ENCODE measurements around the gene ATP8A2. TPM values are rescaled to one million over a fixed set of nuclear protein-coding genes. Genes with fewer than 3 reads are reported as not detected.

Gene ATP8A2
- total RNA-seq, 1 donor from 2014 or later, result 1.3 TPM

- Histone ChIP-seq H3K9ac (ENCODE audit: low read length) (no peak overlapping the region), H3K4me2 (ENCODE audit: low read length) (no peak overlapping the region), H4K20me1 (ENCODE audit: insufficient read depth, low read length) (no peaks in the 10 kb centered on the region), H3K27ac (ENCODE audit: low read depth, low read length) (no peak overlapping the region), H3K9me3 (ENCODE audit: insufficient read depth, low read depth, low read length) (no peaks in the 10 kb centered on the region), H3K79me2 (ENCODE audit: insufficient read depth, low read length) (no peaks in the 10 kb centered on the region), H3K4me3 (ENCODE audit: insufficient read depth, low read depth, low read length) (no peak overlapping the region), H3K27me3 (ENCODE audit: insufficient read depth, low read length) (no peaks in the 10 kb centered on the region), H2AFZ (ENCODE audit: low read depth, low read length) (no peak overlapping the region), H3K4me1 (ENCODE audit: insufficient read depth, low read length) (peaks cover 8% of the 10 kb centered on the region), H3K36me3 (ENCODE audit: insufficient read depth, low read length) (no peaks in the 10 kb centered on the region)
- Mint-ChIP-seq H3K36me3 (ENCODE audit: low read depth, unreplicated experiment) (no peaks in the 10 kb centered on the region), H3K4me1 (ENCODE audit: low read depth, unreplicated experiment) (peaks cover 11% of the 10 kb centered on the region), H3K27me3 (ENCODE audit: low read depth, unreplicated experiment) (no peaks in the 10 kb centered on the region), H3K27ac (ENCODE audit: unreplicated experiment) (no peak overlapping the region), H3K9me3 (ENCODE audit: unreplicated experiment) (peaks cover 2% of the 10 kb centered on the region), H3K4me3 (ENCODE audit: unreplicated experiment) (no peak overlapping the region)
- DNase-seq (ENCODE audit: low read depth) (no peak), FAIRE-seq (no peak)
- TF ChIP-seq CTCF (IDR thresholded peaks at IDR 0.05; ENCODE audit: insufficient read depth, low read depth, low read length), result no peak
- no peak for TF ChIP-seq EZH2 (IDR thresholded peaks at IDR 0.05; ENCODE audit: insufficient read depth, low read length)
Observed at GRCh38 chr13:25743421-25743820, 371.6 kb downstream of the ATP8A2 start.

GRCh38 chr13:25744178-25744577 is 372.4 kb downstream of the ATP8A2 start:
- Mint-ChIP-seq H3K9me3 (ENCODE audit: unreplicated experiment) (peaks cover 2% of the 10 kb centered on the region), H3K27me3 (ENCODE audit: low read depth, unreplicated experiment) (peaks cover 3% of the 10 kb centered on the region), H3K4me3 (ENCODE audit: unreplicated experiment) (no peak overlapping the region), H3K36me3 (ENCODE audit: low read depth, unreplicated experiment) (no peaks in the 10 kb centered on the region), H3K4me1 (ENCODE audit: low read depth, unreplicated experiment) (peaks cover 4% of the 10 kb centered on the region), H3K27ac (ENCODE audit: unreplicated experiment) (no peak overlapping the region)
- H3K27me3 ChIP-seq (ENCODE audit: insufficient read depth, low read length), result no peaks in the 10 kb centered on the region
- H3K4me1 ChIP-seq (ENCODE audit: insufficient read depth, low read length), result peaks cover under 1% of the 10 kb centered on the region
- TF ChIP-seq EZH2 (IDR thresholded peaks at IDR 0.05; ENCODE audit: insufficient read depth, low read length), result no peak
- no peak for TF ChIP-seq CTCF (IDR thresholded peaks at IDR 0.05; ENCODE audit: insufficient read depth, low read depth, low read length)
- H3K9ac ChIP-seq (ENCODE audit: low read length), result no peak overlapping the region
- no peak overlapping the region for H2AFZ ChIP-seq (ENCODE audit: low read depth, low read length)
- no peak for FAIRE-seq
- H3K4me2 ChIP-seq (ENCODE audit: low read length), result no peak overlapping the region
- H3K4me3 ChIP-seq (ENCODE audit: insufficient read depth, low read depth, low read length), result no peak overlapping the region
- no peaks in the 10 kb centered on the region for H3K79me2 ChIP-seq (ENCODE audit: insufficient read depth, low read length)
- no peaks in the 10 kb centered on the region for H3K9me3 ChIP-seq (ENCODE audit: insufficient read depth, low read depth, low read length)
- no peaks in the 10 kb centered on the region for H4K20me1 ChIP-seq (ENCODE audit: insufficient read depth, low read length)
- DNase-seq (ENCODE audit: low read depth), result no peak
- no peak overlapping the region for H3K27ac ChIP-seq (ENCODE audit: low read depth, low read length)
- no peaks in the 10 kb centered on the region for H3K36me3 ChIP-seq (ENCODE audit: insufficient read depth, low read length)

- H3K27ac ChIP-seq (ENCODE audit: low read depth, low read length), result no peak overlapping the region
- Mint-ChIP-seq H3K4me1 (ENCODE audit: low read depth, unreplicated experiment) (peaks cover 3% of the 10 kb centered on the region), H3K36me3 (ENCODE audit: low read depth, unreplicated experiment) (no peaks in the 10 kb centered on the region), H3K9me3 (ENCODE audit: unreplicated experiment) (no peaks in the 10 kb centered on the region), H3K27me3 (ENCODE audit: low read depth, unreplicated experiment) (peaks cover 4% of the 10 kb centered on the region), H3K4me3 (ENCODE audit: unreplicated experiment) (no peak overlapping the region), H3K27ac (ENCODE audit: unreplicated experiment) (no peak overlapping the region)
- no peaks in the 10 kb centered on the region for H4K20me1 ChIP-seq (ENCODE audit: insufficient read depth, low read length)
- no peaks in the 10 kb centered on the region for H3K9me3 ChIP-seq (ENCODE audit: insufficient read depth, low read depth, low read length)
- no peaks in the 10 kb centered on the region for H3K27me3 ChIP-seq (ENCODE audit: insufficient read depth, low read length)
- TF ChIP-seq EZH2 (IDR thresholded peaks at IDR 0.05; ENCODE audit: insufficient read depth, low read length), result no peak
- TF ChIP-seq CTCF (IDR thresholded peaks at IDR 0.05; ENCODE audit: insufficient read depth, low read depth, low read length), result no peak
- no peak for DNase-seq (ENCODE audit: low read depth)
- no peaks in the 10 kb centered on the region for H3K36me3 ChIP-seq (ENCODE audit: insufficient read depth, low read length)
- H2AFZ ChIP-seq (ENCODE audit: low read depth, low read length), result no peak overlapping the region
- FAIRE-seq, result no peak
- no peaks in the 10 kb centered on the region for H3K79me2 ChIP-seq (ENCODE audit: insufficient read depth, low read length)
- no peak overlapping the region for H3K4me2 ChIP-seq (ENCODE audit: low read length)
- no peaks in the 10 kb centered on the region for H3K4me1 ChIP-seq (ENCODE audit: insufficient read depth, low read length)
- H3K9ac ChIP-seq (ENCODE audit: low read length), result no peak overlapping the region
- H3K4me3 ChIP-seq (ENCODE audit: insufficient read depth, low read depth, low read length), result no peak overlapping the region
Observed at GRCh38 chr13:25746131-25746530, 374.4 kb downstream of the ATP8A2 start.

All from astrocyte (in vitro differentiated cells and primary cell).